WTC11 (cell line): Measurements from ENCODE around the gene ANKRD27. TPM values are rescaled to one million over a fixed set of nuclear protein-coding genes. Genes with fewer than 3 reads are reported as not detected.

Experiments
- ATAC-seq: fragments of 200-7000 bp; cut with Tn5 transposase; 2 replicates; pipeline ENCODE4 v1.10.0; 2021; ENCODE audit warnings: mild to moderate bottlenecking, moderate library complexity
- CTCF ChIA-PET: fragments of 300-600 bp; sonication (Branson Sonifier 250); formaldehyde crosslinking; loops from one replicate; lab custom pipeline; 2021; ENCODE audit warnings: antibody characterized with exemption; lab: Charles Lee
- POLR2A ChIA-PET: fragments of 350-600 bp; sonication (Branson Sonifier 250); formaldehyde crosslinking; loops from one replicate; lab custom pipeline; 2021; ENCODE audit warnings: antibody characterized with exemption; lab: Charles Lee
- DNase-seq: peaks from one replicate; pipeline ENCODE4 v3.0.0; 2021; ENCODE audit warnings: low spot score
- H3K27ac Mint-ChIP-seq: 2 replicates; pipeline ENCODE4 v1.8.0; 2021; ENCODE audit warnings: mixed read lengths
- H3K27me3 Mint-ChIP-seq: 2 replicates; pipeline ENCODE4 v1.8.0; 2021; ENCODE audit warnings: low read depth, mild to moderate bottlenecking, moderate library complexity, mixed read lengths
- H3K36me3 Mint-ChIP-seq: 2 replicates; pipeline ENCODE4 v1.8.0; 2021; ENCODE audit warnings: mixed read lengths
- H3K4me1 Mint-ChIP-seq: 2 replicates; pipeline ENCODE4 v1.8.0; 2022; ENCODE audit warnings: mixed read lengths
- H3K4me3 Mint-ChIP-seq: 2 replicates; pipeline ENCODE4 v1.8.0; 2021; ENCODE audit warnings: mild to moderate bottlenecking, moderate library complexity, mixed read lengths
- H3K9me3 Mint-ChIP-seq: 2 replicates; pipeline ENCODE4 v1.8.0; 2021; ENCODE audit warnings: mixed read lengths
- AR ChIP-seq: fragments of 250-450 bp; sonication (Bioruptor Pico); IDR thresholded peaks from 2 replicates; pipeline ENCODE4 v1.9.0; 2021; ENCODE audit warnings: mild to moderate bottlenecking
- ATF2 ChIP-seq: sonication (generic); formaldehyde crosslinking; IDR thresholded peaks from 2 replicates; pipeline ENCODE4 v1.8.1; 2022; ENCODE audit warnings: low read depth, missing genetic modification reagents, borderline replicate concordance
- FOXJ3 ChIP-seq: sonication (generic); formaldehyde crosslinking; IDR thresholded peaks from 2 replicates; pipeline ENCODE4 v1.9.0; 2021; ENCODE audit warnings: missing genetic modification reagents, mild to moderate bottlenecking, borderline replicate concordance
- FOXP1 ChIP-seq: sonication (generic); formaldehyde crosslinking; IDR thresholded peaks from 2 replicates; pipeline ENCODE4 v1.8.0; 2022; ENCODE audit warnings: missing genetic modification reagents, mild to moderate bottlenecking, moderate library complexity, borderline replicate concordance
- FOXP4 ChIP-seq: sonication (generic); formaldehyde crosslinking; IDR thresholded peaks from 2 replicates; pipeline ENCODE4 v1.8.0; 2022; ENCODE audit warnings: mild to moderate bottlenecking, missing genetic modification reagents
- HMGA2 ChIP-seq: fragments of 250-450 bp; sonication (Bioruptor Pico); IDR thresholded peaks from 2 replicates; pipeline ENCODE4 v1.4.0; 2021; ENCODE audit warnings: mild to moderate bottlenecking, moderate library complexity
- IRF1 ChIP-seq: sonication (generic); formaldehyde crosslinking; IDR thresholded peaks from 2 replicates; pipeline ENCODE4 v1.8.0; 2023; ENCODE audit warnings: missing genetic modification reagents
- JUN ChIP-seq: sonication (generic); formaldehyde crosslinking; IDR thresholded peaks from 2 replicates; pipeline ENCODE4 v1.8.0; 2023; ENCODE audit warnings: mild to moderate bottlenecking, missing genetic modification reagents
- KAT7 ChIP-seq: sonication (generic); formaldehyde crosslinking; IDR thresholded peaks from 2 replicates; pipeline ENCODE4 v1.8.1; 2023; ENCODE audit warnings: missing genetic modification reagents, mild to moderate bottlenecking, borderline replicate concordance
- MLX ChIP-seq: sonication (generic); formaldehyde crosslinking; IDR thresholded peaks from 2 replicates; pipeline ENCODE4 v1.8.1; 2023; ENCODE audit warnings: mild to moderate bottlenecking, missing genetic modification reagents, moderate library complexity
- NFYB ChIP-seq: sonication (generic); formaldehyde crosslinking; conservative IDR thresholded peaks from 2 replicates; pipeline ENCODE4 v1.8.0; 2022; ENCODE audit warnings: low read depth, missing genetic modification reagents
- NR3C1 ChIP-seq: sonication (generic); formaldehyde crosslinking; conservative IDR thresholded peaks from 2 replicates; pipeline ENCODE4 v1.8.1; 2023; ENCODE audit warnings: low read depth, mild to moderate bottlenecking, missing genetic modification reagents
- PRDM15 ChIP-seq: sonication (generic); formaldehyde crosslinking; IDR thresholded peaks from 2 replicates; pipeline ENCODE4 v1.8.0; 2022; ENCODE audit warnings: missing genetic modification reagents
- PRRX2 ChIP-seq: fragments of 250-450 bp; sonication (Bioruptor Pico); IDR thresholded peaks from 2 replicates; pipeline ENCODE4 v1.8.0; 2021; ENCODE audit warnings: mild to moderate bottlenecking
- TEAD4 ChIP-seq: sonication (generic); formaldehyde crosslinking; IDR thresholded peaks from 2 replicates; pipeline ENCODE4 v1.8.0; 2022; ENCODE audit warnings: mild to moderate bottlenecking, missing genetic modification reagents
- ZBTB43 ChIP-seq: sonication (generic); formaldehyde crosslinking; IDR thresholded peaks from 2 replicates; pipeline ENCODE4 v1.8.1; 2023; ENCODE audit warnings: mild to moderate bottlenecking, missing genetic modification reagents
- ZMAT4 ChIP-seq: fragments of 250-450 bp; sonication (Bioruptor Pico); IDR thresholded peaks from 2 replicates; pipeline ENCODE4 v1.9.0; 2021; ENCODE audit warnings: mild to moderate bottlenecking
- ZNF219 ChIP-seq: sonication (generic); formaldehyde crosslinking; IDR thresholded peaks from 2 replicates; pipeline ENCODE4 v1.8.0; 2023; ENCODE audit warnings: missing genetic modification reagents, mild to moderate bottlenecking, borderline replicate concordance
- ZNF423 ChIP-seq: fragments of 250-450 bp; sonication (Bioruptor Pico); IDR thresholded peaks from 2 replicates; pipeline ENCODE4 v2.1.2; 2022; ENCODE audit warnings: mild to moderate bottlenecking, moderate library complexity
- total RNA-seq: library from RNA; stranded (reverse); gene quantifications from 3 replicates; pipeline ENCODE4 v1.2.3, GENCODE V29; 2021

ANKRD27 gene
- total RNA-seq, 1 experiment from 2014 or later = 48.6 TPM

GRCh38 chr19:32649751-32650150, 25.2 kb downstream of the ANKRD27 start:
- Mint-ChIP-seq H3K4me3 (no peak overlapping the region), H3K27me3 (no peaks in the 10 kb centered on the region), H3K36me3 (peaks cover 33% of the 10 kb centered on the region), H3K27ac (no peak overlapping the region), H3K4me1 (peaks cover 20% of the 10 kb centered on the region), H3K9me3 (no peaks in the 10 kb centered on the region)
- CTCF ChIA-PET = no interaction called here
- no peak for ATAC-seq
- TF ChIP-seq PRDM15 (no peak), MLX (CRISPR knock-in tag) (no peak), NFYB (CRISPR knock-in tag) (no peak), FOXJ3 (no peak), FOXP1 (CRISPR knock-in tag) (no peak), ATF2 (no peak), FOXP4 (CRISPR knock-in tag) (no peak), JUN (no peak), KAT7 (CRISPR knock-in tag) (no peak), ZBTB43 (CRISPR knock-in tag) (no peak), TEAD4 (CRISPR knock-in tag) (no peak), HMGA2 (CRISPR knock-in tag) (no peak), ZNF423 (no peak), PRRX2 (no peak), IRF1 (CRISPR knock-in tag) (no peak)
- POLR2A ChIA-PET = no interaction called here
- DNase-seq = no peak

GRCh38 chr19:32647361-32647760, 27.6 kb downstream of the ANKRD27 start:
- DNase-seq = no peak
- CTCF ChIA-PET = no interaction called here
- H3K27me3 Mint-ChIP-seq = no peaks in the 10 kb centered on the region
- POLR2A ChIA-PET = interaction anchor here (0.6 kb wide), 1 partner anchor 40 kb away, joined by 4 read pairs; no protein-coding TSS in a partner anchor
- no peak overlapping the region for H3K4me3 Mint-ChIP-seq
- no peaks in the 10 kb centered on the region for H3K9me3 Mint-ChIP-seq
- no peak overlapping the region for H3K27ac Mint-ChIP-seq
- peaks cover 53% of the 10 kb centered on the region for H3K36me3 Mint-ChIP-seq
- H3K4me1 Mint-ChIP-seq = peaks cover 9% of the 10 kb centered on the region
- TF ChIP-seq NR3C1 = no peak
- no peak for TF ChIP-seq ZNF219 (CRISPR knock-in tag)
- TF ChIP-seq AR = no peak
- no peak for TF ChIP-seq ZMAT4 (CRISPR knock-in tag)
- no peak for ATAC-seq
